Renal cortical epithelial cell (primary cell): Measurements from ENCODE around the gene P2RY8. TPM values are rescaled to one million over a fixed set of nuclear protein-coding genes. Genes with fewer than 3 reads are reported as not detected.
"Not testable (repeated sequence)": the region's sequence is repeated elsewhere in the genome, so short reads cannot be mapped to it uniquely, and the experiment has no call there.

ENCODE experiments used
- DNase-seq: peaks from one replicate; pipeline ENCODE4 v3.0.0-alpha.2; 2011; ENCODE audit warnings: low read depth
- total RNA-seq: library from RNA; depleted of rRNA; stranded (reverse); fragments of >200 nt; gene quantifications from 2 replicates; pipeline ENCODE4 v1.2.3, GENCODE V29; 2014

P2RY8 gene
- total RNA-seq, 1 donor from 2014 or later, result under 0.01 TPM

DNA sequence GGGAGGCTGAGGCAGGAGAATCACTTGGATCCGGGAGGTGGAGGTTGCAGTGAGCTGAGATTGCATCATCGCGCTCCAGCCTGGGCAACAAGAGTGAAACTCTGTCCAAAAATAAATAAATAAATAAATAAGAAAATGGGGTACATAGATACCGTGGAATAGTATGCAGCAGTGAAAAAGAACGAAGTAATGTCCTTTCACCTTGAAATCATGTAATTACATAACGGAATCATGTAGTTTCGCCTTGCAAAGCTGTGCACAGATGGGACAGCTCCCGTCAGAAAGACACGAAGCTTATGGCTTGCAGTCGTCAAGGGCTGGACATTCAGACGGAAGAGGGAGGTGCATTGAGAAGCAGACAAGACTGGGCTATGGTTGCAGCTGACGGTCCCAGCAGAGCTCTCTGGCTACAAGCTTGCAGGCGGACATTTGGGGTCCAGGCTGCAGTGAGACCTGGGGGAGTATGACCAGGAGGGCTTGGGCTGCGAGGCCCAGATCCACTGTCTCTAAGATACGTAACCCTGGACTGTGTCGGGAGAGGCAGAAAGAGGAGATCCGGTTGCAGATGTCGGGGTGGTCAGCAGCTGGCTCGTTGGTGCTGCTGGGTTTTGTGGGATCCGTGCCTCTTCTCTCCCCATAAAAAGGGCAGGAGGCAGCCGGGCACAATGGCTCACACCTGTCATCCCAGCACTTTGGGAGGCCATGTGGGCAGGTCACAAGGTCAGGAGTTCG is 6.2 kb upstream of the P2RY8 start:
- no peak for DNase-seq

DNA sequence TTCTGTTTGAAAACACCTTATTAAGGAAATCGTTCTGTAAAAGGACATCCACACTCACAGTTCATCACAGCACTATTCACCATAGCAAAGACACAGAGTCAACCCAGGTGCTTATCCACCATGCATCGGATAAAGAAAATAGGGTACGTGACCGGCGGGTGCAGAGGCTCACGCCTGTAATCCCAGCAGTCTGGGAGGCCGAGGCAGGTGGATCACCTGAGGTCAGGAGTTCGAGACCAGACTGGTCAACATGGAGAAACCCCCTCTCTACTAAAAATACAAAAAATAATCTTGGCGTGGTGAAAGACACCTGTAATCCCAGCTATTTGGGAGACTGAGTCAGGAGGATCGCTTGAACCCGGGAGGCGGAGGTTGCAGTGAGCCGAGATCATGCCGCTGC is 2.2 kb upstream of the P2RY8 start:
- not testable (repeated sequence) for DNase-seq

DNA sequence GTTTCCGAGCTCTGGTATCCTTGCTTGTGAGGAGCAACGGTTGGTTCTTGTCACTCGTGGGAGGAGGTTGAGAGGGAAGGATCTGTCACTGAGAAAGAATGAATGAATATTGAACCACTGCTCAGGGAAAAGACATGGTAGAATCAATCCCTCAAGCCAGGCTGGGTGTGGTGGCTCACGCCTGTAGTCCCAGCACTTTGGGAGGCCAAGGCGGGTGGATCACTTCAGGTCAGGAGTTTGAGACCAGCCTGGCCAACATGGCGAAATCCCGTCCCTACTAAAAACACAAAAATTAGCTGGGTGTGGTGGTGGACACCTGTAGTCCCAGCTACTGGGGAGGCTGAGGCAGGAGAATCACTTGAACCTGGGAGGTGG is 718 bp upstream of the P2RY8 start:
- not testable (repeated sequence) for DNase-seq

DNA sequence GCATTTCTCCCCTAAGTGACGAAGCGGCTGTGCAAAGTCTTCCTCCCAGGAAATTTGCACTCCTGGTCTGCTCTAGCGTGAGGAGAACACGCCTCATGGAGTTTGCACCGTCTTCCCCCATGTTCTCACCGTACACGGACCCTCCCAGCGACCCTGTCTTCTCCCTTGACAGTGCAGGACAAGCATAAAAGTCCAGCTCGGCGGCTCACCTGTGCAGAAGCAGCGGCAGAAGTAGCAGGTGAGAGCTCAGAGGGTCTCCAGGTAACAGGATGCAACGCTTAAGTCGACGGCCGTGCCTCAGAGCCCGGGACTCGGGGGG is 314 bp downstream of the P2RY8 start:
- no peak for DNase-seq

DNA sequence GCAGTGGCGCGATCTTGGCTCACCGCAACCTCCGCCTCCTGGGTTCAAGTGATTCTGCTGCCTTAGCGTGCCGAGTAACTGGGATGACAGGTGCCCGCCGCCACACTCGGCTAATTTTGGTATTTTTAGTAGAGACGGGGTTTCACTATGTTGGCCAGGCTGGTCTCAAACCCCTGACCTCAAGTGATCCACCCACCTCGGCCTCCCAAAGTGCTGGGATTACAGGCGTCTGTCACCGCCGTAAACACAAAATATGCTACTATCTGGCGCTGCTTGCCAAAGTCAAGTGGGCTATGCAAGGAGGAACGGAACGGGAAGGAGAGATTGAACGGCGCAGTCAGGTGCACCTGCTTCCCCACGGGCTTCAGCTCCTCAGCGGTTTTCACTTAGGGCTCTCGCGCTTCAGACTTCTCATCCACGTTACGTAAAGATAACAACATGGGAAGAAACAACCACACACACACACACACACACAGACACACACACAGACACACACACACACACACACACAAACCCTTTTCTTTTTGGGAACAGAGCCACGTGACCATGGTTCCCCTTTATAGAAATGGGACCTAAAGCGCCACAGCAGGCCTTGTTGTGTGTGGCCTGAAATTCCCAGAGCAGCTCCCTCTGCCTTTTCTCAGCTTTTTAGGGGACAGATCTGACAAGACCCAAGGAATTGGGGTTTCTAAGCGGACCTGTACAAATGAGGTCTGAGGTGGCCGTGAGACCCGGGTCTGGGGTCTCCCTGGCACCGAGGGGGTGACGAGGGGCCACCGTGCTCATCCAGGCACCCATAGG is 1.5 kb downstream of the P2RY8 start:
- no peak for DNase-seq

DNA sequence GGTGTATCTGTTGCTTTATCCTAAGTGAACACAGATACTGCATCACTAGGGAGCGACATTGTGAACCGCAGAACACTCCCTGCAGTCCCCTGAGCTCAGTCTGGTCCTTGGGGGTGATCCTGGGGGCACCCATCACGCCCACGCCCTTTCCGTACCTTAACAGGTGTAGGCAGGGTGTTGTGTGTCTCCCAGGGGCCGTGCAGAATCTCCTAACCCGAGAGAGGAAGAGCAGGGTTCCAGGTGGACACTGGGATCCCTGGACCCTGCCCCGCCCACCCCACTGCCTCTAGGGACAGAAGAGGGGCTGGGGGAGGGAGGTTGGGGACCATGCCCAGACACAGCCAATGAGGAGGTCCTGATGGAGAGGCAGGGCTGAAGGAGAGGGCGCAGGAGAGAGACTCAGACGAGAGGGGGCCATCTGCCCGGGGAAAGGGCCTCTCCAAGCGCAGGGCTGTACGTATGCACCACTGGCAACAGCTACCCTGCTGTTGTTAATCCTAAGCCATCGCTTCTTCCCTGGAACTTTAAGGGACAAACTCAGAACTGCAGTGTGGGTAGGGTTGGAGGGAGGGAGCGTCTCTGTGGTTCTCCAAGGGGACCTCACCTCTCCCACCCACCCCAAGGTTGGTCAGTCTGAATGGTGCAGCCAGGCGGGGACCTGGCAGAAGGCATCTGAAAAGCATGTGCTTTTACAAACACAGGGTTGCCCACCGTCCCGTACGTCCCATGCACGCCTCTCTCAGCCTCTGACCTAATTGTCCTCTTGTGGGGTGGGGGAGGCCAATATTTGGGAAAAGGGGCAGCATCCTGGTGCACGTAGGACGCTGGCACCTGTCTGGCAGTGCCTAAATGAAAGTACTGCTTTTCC is 2.5 kb downstream of the P2RY8 start:
- no peak for DNase-seq

DNA sequence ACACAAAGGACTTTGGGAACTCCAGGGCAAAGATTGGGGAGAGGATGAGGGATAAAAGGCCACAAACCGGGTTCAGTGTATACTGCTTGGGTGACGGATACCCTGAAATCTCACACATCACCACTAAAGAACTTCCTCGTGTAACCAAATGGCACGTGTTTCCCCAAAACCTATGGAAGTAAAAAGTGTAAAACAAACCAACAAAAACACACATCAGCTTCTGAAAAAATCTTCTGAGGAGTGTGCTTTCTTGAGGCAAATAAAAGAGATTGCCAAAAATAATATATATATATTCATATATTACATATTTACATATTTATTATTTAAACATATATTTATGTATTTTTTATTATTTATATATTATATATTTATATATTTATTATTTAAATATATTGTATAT is 3.9 kb downstream of the P2RY8 start:
- no peak for DNase-seq

DNA sequence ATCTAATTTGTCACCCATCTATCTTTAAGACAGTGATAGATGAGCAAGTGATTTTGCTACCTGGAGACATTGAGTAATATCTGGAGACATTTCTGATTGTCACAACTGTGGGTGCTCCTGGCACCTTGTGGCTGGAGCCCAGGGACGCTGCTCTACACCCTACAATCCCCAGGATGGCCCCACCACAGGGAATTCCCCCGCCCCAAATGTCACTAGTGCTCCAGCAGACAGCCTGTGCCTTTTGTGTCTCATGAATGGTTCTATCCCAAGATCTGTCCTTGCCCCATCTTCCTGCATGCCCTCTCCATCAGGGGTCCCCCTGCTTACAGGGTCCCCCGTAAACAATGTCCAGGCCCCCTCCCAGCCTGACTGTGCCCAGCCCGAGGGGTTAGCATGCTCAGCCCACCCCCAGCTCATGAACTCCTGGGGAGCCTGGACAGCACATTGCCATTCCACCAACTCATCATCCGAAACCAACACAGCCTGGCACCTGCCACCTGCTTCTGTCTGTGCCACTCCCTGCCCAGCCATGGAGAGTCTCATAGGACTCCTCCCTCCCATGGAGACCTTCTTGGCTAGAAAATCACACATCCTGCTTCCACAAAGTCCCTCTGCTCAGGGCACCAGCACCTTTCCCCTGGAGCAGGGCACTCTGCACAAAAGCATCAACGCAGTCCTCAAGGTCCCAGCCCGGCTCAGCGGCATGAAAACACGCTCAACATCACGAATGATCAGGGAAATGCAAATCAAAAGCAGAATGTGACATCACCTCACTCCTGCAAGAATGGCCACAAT is 5.7 kb downstream of the P2RY8 start:
- DNase-seq, result no peak

DNA sequence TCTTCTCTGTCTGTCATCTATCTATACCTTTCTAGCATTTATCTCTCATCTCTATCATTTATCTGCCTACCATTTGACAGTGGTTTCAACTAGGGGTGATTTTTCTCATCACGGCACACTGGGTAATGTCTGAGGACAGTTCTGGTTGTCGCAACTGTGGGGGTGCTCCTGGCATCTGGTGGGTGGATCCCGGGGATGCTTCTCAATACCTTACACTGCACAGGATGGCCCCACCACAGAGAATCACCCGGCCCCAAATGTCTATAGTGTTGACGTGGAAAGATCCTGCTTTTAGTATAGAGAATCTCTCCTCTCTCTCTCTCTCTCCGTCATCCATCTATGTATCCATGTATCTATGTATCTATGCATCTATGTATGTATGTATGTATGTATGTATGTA is 7.2 kb downstream of the P2RY8 start:
- no peak for DNase-seq

DNA sequence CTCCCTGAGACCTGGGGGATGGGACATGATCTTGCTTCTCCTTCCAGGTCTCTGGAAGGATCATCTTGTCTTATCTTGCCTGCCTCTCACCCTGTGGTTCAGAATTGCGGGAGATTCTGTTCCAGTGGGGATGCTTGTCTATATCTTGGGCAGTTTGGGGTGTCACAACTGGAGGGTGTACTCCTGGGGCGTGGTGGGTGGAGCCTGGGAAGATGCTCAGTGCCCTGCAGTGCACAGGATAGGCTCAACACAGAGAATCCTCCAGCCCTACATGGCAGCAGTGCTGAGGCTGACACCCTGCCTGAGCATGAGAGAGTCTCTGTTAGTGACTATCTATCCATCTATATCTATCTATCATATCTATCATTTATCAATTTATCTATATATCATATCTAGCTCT is 7.7 kb downstream of the P2RY8 start:
- no peak for DNase-seq

DNA sequence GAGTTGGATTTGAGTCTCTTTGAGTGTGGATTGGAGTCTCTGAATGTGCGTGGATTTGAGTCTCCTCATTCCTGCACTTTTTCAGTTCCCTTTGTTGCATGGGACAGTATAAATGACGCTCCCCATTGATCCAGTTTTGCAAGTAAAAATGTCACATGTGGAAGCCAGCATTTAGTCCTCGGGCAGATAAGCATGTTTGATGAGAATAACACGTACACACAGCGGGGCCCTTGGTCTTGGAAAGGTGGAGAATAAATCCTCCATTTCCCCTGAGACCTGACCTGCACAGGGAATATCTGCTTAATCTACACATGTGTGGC is 8.1 kb downstream of the P2RY8 start:
- no peak for DNase-seq

DNA sequence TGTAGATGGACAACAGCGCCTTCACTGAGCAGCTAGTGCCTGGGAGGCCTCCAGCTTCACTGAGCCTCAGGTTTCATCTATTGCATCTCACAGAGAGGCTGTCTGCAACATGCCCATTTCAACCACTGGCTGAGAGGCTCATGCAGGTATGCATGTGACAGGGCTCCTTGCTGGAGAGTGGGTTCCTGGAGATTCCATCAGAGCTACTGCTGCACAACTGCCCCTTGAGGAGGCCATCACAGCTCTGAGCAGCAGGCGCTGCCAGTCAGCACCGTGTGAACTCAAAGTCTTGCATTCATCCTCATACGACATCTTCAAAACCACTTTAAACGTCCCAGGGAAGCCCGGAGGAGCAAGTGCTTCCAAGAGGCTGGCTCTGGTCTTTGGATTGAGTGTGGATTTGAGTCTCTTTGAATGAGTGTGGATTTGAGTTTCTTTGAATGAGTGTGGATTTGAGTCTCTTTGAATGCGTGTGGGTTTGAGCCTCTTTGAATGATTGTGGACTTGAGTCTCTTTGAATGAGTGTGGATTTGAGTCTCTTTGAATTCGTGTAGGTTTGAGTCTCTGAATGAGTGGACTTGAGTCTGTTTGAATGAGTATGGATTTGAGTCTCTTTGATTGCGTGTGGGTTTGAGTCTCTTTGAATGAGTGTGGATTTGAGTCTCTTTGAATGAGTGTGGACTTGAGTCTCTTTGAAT is 8.7 kb downstream of the P2RY8 start:
- no peak for DNase-seq

DNA sequence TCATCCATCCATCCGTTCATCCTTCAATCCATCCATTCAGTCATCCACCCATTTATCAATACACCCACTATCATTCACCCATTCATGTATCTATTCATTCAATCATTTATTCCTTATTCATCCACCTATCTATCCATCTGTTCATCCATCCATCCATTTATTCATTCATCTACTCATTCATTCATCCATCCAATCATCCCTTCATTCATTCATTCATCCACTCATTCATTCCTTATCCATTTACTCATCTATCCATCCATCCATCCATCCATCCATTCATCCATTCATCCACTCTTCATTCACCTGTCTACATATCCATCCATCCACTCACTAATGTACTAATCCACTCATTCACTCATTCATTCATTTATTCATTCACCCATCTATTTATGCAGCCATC is 9.5 kb downstream of the P2RY8 start:
- no peak for DNase-seq

DNA sequence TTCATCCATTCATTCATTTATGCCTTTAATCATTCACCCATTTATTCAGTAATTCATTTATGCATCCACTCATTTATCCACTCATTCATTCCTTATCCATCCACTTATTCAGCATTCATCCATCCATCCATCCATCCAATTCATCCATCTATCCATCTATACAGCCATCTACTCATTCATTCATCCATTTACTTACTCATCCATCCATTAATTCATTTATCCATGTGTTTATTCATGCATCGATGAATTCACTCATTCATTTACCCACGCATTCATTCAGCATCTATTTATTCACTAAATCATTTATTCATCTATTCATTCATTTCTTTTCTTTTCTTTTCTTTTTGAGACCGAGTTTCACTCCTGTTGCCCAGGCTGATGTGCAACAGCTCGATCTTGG is 10.4 kb downstream of the P2RY8 start:
- no peak for DNase-seq

DNA sequence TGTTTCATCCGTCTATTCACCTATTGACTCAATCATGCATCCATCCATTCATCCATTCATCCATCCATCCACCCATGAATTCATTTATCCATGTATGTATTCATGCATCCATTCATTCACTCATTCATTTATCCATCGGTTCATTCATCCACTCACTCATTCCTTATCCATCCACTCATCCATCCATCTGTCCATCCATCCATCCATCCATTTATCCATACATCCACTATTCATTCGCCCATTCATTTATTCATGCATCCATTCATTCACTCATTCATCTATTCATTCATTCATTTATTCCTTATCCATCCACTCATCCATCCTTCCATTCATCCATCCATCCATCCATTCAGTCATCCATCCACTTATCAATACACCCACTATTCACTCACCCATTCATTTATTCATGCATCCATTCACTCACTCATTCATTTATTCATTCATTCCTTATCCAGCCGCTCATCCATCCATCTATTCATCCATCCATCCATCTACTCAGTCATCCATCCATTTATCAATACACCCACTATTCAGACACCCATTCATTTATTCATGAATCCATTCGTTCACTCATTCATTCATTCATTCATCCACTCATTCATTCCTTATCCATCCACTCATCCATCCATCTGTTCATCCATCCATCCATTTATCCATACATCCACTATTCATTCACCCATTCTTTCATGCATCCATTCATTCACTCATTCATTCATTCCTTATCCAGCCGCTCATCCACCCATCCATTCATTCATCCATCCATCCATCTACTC is 11.2 kb downstream of the P2RY8 start:
- DNase-seq, result no peak

DNA sequence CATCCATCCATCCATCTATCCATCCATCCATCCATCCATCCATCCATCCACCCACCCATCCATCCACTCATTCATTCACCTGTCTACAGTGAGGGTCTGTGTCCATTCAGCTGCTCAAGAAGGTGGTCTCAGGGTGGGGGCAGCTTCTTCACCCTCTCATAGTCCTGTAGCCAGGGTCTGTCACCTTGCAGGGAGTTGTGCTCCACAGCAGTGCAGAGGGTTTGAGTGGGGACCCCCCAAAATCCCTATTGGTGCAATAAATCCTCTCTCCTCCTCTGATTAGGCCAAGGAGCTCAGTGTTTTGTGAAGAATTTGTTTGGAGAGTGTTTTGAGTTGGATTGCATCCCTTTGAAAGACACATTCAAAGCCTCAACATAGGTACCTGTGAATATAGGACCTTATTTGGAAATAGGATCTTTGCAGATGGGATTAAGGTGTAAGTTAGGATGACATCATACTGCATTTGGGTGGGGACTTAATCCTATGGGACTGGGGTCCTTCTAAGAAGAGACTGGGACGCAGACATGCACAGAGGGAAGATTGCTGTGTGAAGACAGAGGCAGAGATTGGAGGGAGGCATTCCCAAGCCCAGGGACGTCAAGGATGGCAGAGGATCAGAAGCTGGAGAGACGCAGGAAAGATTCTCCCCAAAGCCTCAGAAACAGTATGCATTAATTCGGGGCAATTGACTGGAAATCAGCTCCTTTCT is 12.0 kb downstream of the P2RY8 start:
- no peak for DNase-seq

DNA sequence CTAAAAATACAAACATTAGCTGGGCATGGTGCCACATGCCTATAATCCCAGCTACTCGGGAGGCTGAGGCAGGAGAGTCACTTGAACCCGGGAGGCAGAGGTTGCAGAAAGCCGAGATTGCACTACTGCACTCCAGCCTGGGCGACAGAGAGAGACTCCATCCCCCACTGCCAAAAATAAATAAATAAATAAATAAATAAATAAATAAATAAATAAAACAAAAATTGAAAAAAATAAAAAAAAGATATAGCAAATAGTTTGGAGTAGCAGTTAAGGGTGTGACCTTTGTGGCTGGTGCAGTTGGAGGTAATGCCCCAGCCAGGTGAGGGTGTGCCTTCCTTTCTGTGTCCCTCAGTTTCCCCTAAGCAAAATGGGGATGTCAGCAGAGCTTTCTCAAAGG is 14.1 kb downstream of the P2RY8 start:
- DNase-seq, result not testable (repeated sequence)

DNA sequence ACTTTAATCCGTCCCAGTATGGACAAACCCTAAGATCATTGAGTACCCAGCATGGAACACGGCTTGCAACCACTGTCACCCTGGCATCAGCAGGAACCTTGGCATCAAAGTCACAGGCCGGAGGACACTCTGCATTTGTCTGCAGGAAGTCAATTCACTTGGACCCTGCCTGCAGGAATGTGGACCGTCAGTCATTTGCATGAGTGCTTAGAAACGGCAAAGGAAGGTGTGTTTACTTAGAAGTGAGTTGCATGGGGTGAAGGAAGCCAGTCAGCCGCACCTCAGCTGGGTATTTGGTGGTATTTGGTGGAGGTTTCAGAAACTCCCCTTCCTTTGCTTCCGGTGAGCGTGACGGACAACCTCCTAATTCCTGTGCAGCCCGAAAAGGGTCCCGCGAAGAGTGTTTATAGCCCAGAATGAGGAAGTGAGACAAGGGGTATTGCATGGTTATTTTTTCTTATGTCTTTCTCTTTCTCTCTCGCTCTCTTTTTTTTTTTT is 15.5 kb downstream of the P2RY8 start:
- DNase-seq, result no peak

DNA sequence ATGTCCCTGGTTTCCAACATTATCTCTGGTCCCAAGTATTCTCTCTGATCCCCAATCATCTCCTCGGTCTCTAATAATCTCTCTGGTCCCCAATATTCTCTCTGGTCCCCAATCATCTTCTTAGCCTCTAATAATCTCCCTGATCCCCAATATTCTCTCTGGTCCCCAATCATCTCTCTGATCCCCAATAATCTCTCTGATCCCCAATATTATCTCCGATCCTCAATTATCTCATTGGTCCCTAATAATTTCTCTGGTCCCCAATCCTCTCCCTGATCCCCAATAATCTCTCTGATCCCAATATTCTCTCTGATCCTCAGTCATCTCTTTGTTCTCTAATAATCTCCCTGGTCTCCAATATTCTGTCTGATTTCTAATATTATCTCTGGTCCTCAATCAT is 16.6 kb downstream of the P2RY8 start:
- DNase-seq, result no peak

DNA sequence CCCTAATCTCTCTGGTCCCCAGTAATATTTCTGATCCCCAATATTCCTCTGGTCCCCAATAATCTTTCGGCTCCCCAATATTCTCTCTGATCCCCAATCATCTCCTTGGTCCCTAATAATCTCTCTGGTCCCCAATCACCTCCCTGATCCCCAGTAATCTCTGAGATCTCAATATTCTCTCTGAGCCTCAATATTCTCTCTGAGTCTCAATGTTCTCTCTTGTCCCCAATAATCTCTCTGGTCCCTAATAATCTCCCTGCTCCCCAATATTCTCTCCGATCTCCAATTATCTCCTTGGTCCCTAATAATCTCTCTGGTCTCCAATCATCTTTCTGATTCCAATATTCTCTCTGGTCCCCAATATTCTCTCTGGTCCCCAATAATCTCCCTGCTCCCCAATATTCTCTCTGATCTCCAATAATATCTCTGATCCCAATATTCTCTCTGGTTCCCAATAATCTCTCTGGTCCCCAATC is 17.9 kb downstream of the P2RY8 start:
- DNase-seq, result no peak
